ENCODE measurements around the gene FAM234A.

Gene FAM234A

GRCh38 chr16:283033-283805, 48.6 kb downstream of the FAM234A start, which contains the start of gene PDIA2:
Gene PDIA2 (plus strand): TSS chr16:283164. CDS start chr16:283170, 6 bp downstream.
- DNase-seq = no peak

- no peak for DNase-seq
These were observed 49.8 kb downstream of the FAM234A start for GRCh38 chr16:284204-285120.

DNA sequence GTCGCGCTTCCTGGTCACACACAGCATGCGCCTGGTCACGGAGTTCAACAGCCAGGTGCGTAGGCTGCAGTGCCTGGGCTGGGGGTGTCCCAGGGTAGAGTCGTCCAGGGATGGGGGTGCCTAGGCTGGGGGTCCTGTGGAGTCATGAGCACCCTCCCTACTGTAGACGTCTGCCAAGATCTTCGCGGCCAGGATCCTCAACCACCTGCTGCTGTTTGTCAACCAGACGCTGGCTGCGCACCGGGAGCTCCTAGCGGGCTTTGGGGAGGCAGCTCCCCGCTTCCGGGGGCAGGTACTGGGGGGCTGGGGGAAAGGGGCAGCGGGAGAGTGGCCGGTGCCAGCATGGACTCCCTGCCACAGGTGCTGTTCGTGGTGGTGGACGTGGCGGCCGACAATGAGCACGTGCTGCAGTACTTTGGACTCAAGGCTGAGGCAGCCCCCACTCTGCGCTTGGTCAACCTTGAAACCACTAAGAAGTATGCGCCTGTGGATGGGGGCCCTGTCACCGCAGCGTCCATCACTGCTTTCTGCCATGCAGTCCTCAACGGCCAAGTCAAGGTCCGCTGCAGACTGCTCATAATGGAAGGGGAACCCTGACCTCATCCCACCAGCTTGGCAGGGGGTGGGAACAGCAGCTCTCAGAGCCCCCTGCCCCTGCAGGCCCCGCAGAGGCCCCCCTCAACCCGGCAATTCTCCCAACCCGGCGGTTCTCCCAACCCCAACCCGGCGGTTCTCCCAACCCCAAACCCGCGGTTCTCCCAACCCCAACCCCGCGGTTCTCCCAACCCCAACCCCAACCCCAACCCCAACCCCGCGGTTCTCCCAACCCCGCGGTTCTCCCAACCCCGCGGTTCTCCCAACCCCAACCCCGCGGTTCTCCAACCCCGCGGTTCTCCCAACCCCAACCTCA, 50.8 kb downstream of the FAM234A start:
- no peak for DNase-seq

DNA sequence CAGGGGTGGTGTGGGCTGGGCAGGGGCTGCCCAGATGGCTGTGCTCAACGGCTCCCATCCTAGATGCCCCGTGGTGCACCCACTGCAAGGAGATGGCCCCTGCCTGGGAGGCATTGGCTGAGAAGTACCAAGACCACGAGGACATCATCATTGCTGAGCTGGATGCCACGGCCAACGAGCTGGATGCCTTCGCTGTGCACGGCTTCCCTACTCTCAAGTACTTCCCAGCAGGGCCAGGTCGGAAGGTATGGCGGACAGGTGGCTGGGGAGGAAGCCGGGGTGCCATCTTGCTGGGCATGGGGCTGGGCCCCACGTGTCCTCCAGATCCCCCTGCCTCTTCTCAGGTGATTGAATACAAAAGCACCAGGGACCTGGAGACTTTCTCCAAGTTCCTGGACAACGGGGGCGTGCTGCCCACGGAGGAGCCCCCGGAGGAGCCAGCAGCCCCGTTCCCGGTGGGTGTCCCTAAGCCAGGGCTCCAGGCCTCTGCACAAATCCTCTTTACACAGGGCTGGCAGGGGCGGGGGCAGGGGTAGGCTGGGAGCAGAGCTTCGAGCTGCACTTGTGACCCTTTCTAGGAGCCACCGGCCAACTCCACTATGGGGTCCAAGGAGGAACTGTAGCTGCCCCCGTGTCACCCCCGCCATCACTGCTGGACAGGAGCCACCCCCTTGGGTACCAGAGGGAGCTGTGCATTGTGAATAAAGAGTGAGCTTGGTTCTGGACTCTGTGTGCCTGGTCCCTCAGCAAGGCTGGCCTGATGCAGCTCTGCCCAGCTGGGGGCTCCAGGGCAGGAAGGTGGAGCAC, 52.1 kb downstream of the FAM234A start:
- no peak for DNase-seq

- DNase-seq = no peak
These were observed 52.7 kb downstream of the FAM234A start for GRCh38 chr16:287298-287811.

DNA sequence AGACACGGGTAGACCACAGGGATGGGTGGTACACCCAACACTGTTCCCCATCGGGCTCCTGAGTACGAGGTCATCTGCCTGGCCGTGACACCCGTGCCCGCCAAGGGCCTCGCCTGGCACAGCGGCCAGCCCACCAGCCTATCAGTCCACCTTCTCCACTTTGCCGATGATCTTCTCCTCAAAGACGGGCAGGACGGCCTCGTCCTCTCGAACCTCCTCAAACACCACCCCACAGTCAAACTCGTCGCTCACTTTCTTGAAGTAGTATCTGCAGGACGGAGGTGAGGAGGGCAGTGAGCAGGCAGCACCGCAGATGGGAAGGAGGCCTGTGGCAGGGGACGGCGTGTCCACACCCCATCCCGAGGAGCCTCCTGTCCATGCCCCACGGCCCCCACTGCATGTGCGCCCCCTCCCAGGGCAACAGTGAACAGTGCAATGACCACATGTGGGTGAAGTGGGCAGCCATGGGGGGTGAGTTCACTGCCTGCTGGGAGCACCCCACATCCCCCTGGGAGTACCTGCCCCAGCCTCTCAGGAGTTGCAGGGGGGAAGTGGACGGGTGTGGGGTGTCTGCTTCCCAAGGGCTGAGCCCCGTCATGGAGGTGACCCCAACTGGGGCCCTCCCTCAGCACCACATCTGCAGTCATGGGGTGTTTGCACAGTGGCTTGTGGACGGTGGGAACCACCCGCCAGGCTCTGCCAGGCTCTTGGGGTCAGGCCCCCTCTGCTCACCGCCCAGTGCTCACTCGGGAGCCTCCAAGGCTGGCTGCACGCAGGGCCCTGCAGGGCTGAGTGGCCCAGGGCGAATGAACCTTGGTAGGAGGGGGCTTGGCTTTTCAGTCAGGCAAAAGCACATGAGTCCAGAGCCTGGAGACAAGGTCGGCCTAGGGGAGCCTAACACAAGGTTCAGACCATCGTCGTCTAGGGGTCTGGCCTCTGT, 53.6 kb downstream of the FAM234A start:
- no peak for DNase-seq

DNA sequence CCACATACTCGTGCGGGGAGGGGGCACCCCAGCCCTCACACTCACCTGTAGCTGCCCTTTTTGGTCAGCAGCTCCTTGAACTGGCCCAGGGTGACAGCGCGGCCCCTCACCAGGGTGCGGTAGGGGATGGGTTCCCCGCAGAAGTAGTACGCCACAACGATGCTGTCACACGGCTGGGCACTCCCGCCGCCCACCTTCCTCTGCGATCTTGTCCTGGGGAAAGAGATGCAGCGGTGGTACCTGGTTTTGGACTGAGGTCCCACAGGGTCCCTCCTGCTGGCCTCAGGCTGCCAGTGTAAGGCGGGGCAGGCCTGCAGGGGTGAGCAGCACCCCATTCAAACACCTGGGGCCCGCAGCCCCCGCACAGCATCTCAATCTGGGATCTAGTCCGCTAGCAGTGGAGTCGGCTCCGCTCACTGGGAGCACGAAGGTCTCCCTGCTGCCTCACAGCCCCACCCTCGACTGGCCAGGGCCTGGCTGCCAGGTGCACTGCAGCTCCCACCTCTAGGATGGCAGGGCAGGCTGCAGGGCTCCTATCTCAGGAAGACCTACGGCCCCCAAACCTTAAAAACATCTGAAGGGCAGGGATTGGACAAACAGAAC, 54.9 kb downstream of the FAM234A start:
- no peak for DNase-seq

GRCh38 chr16:290015-290680, 55.5 kb downstream of the FAM234A start:
- no peak for DNase-seq

GRCh38 chr16:290681-291405, 56.2 kb downstream of the FAM234A start:
- DNase-seq = no peak

- DNase-seq = no peak
These were observed 56.9 kb downstream of the FAM234A start for GRCh38 chr16:291539-291938.

DNA sequence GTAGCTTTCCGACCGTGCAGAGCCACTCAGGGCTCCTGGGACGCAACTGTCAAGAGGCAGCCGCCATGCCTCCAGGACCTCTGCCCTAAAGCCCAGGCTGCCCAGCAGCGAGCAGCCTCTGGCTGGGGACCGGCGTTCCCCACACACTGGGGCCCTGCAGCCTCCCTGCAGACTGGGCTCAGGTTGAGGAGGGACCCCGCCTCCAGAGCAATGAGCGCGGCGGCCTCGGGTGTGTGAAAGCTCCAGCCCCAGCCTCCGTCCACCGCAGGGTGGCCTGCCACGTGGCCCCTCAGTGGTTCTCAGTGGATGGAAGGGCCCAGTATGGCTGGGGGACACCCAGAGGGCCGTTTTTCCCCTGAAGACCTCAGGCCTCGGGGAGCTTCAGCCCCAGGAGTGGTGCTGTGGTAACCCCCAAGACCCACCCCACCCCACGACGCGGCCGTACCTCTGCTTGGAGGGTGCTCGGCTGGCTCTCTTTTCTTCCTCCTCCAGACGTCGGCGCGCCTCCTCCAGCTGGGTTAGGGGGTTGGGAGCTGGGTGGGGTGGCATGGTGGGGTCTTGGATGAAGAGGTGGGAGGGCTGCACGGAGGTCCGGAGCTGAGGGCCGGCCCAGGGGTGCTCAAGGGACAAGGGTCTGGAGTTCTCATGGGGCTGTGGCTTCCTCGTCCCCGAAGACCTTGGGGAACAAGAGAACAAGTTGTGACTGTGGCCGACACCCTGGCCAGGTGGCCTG, 58.6 kb downstream of the FAM234A start:
- no peak for DNase-seq

DNA sequence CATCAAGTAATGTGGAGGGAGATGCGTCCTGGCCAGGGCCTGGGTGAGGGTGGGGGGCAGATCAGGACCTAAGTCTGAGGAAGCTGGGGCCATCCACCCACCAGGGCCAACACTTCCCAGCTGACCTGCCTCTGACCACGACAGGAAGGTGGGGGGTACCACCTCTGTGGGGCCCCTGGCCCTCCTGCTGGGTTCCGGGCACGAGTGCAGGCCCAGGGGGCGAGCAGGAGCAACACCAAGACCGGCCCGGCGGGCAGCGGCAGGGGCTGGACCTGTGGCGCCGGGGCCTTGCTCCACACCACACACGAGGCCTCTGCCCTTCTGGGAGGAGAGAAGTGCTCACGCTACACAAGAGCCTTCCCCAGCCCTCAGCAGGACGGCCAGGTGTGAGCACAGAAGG, 61.7 kb downstream of the FAM234A start:
- no peak for DNase-seq

- DNase-seq = no peak
These were observed 62.3 kb downstream of the FAM234A start for GRCh38 chr16:296806-297510.

DNA sequence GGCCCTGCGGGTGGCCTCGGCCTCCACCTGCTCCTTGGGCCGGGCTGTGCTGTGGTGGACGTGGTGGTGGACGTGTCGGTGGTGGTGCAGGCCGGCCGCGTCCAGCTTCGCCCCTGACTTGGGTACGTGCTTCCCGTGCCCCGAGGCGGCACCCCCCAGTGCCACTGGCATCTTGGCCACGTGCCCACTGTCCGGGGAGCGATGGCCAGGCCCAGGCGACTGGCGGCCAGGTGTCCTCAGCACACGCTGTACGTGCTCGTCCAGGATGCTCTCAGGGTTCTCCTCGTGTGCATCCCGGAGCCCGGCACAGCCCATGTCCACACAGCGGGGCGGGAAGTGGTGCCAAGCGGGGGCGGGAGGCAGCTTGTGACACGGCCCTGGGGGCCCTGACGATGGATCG, 63.2 kb downstream of the FAM234A start:
- DNase-seq = no peak

DNA sequence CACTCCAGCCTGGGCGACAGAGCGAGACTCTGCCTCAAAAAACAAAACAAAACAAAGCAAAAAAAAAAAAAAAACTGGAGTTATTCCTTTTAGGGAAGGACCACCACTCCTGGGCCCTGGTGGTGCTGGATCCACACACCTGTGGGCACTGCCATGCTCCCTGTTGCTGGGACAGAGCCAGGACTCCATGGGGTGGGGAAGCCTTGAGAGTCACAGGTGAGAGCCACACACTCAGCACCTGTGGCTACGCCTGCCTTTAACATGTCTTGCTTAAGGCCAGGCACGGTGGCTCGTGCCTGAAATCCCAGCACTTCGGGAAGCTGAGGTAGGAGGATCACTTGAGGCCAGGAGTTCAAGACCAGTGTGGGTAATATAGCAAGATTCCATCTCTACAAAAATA, 66.6 kb downstream of the FAM234A start:
- DNase-seq = no peak

DNA sequence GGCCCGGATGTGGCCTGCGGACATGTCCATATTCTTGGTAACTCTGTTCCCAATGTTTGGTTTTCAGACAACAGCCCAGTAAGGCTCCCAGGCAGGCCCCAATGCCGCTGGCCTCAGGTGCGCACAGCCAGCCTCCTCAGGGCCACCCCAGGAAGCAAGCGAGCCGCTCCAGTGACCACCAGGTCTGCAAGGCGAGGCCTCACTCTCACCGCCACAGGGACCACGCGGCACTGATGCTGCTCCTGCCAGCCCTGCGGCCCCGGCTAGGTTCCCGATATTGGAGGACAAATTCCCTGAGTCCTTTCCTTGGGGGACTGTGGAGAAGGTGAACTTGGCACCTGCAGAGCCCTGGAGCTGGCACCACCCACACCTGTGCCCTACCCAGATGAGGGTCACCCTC, 67.3 kb downstream of the FAM234A start:
- no peak for DNase-seq

DNA sequence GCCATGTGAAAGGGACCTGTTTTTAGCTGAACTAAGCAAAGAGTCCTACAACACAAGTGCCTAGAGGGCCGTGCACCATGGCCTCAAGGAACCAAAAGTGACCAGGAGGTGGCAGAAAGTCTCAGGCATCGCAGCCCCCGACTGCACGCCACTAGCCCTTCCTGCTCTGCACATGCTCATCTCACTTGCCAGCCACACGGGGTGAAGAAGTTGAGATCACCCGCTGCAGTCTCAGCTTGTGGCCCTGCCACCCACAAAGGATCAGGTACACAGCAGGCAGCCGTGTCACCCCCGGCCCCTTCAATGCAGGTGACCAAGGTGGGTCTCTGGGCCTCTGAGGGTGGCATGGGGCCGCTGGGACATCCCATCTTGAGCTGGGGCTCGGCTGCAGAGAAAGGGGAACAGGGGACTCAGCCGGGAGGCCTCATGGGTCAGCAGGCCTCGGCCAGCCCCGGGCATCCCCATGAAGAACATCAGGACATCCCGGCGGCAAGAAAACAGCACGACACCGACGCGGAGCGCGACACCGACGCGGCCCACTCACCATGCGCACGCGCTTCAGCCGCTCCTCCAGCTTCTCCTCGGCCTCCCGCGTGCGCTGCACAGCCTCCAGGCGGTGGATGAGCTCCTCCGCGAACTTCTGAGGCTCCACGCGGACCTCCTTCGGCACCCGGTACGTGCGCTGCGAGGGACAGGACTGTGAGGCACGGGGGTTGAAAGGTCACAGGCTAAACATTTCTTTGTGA, 69.3 kb downstream of the FAM234A start:
- DNase-seq = no peak
